ENCODE results near the gene MTHFR. TPM values are rescaled to one million over a fixed set of nuclear protein-coding genes. Genes with fewer than 3 reads are reported as not detected.

MTHFR gene
- total RNA-seq, 1 donor from 2014 or later: 48.4 TPM

DNA sequence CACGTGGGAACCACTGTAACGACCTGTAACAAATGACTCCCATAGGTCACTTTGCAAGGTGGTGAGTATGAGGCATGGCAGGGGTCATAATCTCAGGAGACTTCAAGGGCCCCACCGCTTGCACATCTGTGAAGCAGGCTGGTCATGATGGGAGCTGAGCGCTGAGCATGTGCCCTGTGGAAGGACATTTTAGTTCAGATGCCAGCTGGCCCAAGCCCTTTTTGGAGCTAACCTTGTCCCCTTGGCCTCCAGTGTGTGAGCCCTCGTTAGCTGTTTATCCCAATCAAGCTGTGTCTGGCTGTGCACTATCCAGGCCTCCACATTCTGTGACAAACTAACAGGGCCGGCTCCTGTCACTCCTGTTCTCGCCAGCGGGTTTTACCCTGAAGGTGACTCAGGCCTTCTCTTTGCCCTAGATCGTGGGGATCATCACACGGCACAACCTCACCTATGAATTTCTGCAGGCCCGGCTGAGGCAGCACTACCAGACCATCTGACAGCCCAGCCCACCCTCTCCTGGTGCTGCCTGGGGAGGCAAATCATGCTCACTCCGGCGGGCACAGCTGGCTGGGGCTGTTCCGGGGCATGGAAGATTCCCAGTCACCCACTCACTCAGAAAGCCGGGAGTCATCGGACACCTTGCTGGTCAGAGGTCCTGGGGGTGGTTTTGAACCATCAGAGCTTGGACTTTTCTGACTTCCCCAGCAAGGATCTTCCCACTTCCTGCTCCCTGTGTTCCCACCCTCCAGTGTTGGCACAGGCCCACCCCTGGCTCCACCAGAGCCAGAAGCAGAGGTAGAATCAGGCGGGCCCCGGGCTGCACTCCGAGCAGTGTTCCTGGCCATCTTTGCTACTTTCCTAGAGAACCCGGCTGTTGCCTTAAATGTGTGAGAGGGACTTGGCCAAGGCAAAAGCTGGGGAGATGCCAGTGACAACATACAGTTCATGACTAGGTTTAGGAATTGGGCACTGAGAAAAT, 34.3 kb upstream of the MTHFR start:
- H3K4me3 ChIP-seq: no peak overlapping the region
- peaks cover 82 to 88% of the 10 kb centered on the region in 2 donors for H3K36me3 ChIP-seq
- H3K4me1 ChIP-seq: peaks cover 0 to 5% of the 10 kb centered on the region in 2 donors
- peak overlapping the region in 1 of 2 donors; percentile 22 for H3K27ac ChIP-seq
- no peaks in the 10 kb centered on the region for H3K27me3 ChIP-seq
- intact Hi-C loops (cut with DNase I): loop anchor here (2.0 to 5.0 kb wide), 3 partner anchors 55 to 142 kb away; partner anchors contain the start of gene MFN2
- no peak for DNase-seq (ENCODE audit: low spot score in 2 of 2)
- TF ChIP-seq CTCF (IDR thresholded peaks at IDR 0.05): no peak
- H3K9me3 ChIP-seq: no peaks in the 10 kb centered on the region

DNA sequence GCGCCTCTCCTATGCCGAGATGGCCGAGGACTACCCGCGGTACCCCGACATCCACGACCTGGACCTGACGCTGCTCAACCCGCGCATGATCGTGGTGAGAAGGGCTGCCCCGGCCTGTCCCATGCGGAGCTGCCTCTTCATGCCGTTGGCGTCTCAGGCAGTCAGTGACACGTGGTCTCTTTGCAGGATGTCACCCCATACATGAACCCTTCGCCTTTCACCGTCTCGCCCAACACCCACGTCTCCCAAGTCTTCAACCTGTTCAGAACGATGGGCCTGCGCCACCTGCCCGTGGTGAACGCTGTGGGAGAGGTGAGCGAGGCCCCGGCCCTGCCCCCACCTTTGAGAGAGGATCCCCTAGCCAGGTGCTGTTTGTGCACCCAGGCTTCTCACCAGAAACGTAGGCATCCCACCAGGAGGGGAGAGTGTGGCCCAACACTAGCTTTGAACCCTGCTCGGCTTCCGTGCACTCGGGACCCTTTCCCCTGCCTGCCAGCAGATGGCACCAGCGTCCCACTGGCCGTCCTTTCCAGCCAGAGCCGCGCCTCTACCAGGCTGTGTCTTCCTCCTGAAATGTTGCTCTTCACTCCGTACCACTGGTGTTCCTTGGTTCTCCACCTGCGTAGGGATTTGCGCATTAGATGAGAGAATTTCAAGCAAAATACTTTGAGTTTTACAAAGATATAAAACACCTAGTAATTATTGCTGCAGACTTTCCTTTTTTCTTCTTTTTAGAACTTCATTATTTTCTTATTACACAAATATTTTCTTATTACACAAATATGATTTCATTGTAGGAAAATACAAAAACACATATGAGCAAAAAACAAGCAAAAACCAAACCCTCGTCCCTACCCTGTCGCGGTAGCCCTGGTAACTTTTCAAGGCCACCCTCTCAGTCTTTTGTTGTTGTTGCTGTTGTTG, 32.8 kb upstream of the MTHFR start:
- H3K4me3 ChIP-seq: no peak overlapping the region
- H3K9me3 ChIP-seq: no peaks in the 10 kb centered on the region
- intact Hi-C loops (cut with DNase I): loop anchor here (1.0 to 5.0 kb wide), 5 partner anchors 56 to 371 kb away; partner anchors contain the start of gene MFN2
- peaks cover 87 to 91% of the 10 kb centered on the region in 2 donors for H3K36me3 ChIP-seq
- TF ChIP-seq CTCF (IDR thresholded peaks at IDR 0.05): peak; percentile 91 to 98 (median 96)
- H3K27ac ChIP-seq: no peak overlapping the region
- H3K27me3 ChIP-seq: no peaks in the 10 kb centered on the region
- H3K4me1 ChIP-seq: peaks cover 0 to 5% of the 10 kb centered on the region in 2 donors
- DNase-seq (ENCODE audit: low spot score in 2 of 2): peak in 1 of 2 donors; percentile 76

DNA sequence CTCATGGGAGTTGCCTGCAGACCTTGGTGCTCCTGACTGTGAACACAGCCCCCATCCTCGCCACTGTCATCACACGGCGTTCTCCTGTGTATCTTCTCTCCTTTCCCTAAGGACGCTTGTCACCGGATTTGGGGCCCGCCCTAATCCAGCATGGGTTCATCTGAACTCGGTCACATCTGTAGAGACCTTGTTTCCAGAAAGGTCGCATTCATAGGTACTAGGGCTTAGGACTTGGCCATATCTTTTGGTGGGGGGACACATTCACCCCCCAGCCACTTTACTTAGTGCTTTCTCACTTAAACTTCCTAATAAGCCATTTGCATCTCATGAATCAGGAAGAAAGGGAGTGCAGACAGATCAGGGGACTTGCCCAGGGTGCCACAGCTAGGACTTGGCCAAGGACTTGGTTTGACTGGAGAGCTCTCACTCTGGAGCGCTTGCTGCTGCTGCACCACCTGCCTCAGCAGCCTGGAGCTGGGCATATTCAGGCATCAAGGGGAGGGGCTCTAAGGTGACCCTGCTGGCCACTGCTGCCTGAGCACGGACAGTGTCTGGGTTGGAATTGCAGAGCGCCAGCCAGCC, 32.1 kb upstream of the MTHFR start:
- DNase-seq (ENCODE audit: low spot score in 2 of 2): no peak
- intact Hi-C loops (cut with DNase I): loop anchor here (1.0 to 5.0 kb wide), 5 partner anchors 57 to 371 kb away; partner anchors contain the start of gene MFN2
- peaks cover 91 to 95% of the 10 kb centered on the region in 2 donors for H3K36me3 ChIP-seq

DNA sequence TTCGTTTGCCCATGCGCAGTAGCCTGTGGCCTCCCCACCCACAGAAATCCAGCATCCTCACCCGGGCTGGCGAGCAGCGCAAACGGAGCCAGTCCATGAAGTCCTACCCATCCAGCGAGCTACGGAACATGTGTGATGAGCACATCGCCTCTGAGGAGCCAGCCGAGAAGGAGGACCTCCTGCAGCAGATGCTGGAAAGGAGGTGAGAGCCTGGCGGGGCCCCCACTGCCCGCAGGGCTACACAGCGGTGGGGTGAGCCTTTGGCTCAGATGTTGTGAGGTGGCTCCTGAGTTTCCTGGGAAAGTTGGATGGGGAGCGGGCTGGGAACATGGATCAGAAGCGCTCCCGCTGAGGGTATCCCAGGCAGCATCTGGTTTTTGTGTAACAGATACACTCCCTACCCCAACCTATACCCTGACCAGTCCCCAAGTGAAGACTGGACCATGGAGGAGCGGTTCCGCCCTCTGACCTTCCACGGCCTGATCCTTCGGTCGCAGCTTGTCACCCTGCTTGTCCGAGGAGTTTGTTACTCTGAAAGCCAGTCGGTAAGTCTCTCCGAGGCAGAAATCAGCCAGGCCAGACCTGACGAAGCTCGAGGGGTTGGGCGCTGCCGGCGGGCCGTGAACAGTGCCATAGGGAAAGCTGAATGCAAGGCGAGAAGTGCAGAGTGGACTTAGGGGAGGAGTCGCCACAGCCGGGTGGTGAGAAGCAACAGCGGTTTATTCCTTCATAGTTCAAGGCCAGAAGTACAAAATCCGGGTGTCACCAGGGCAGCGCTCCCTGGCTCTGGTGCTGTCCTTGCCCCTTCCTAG, 31.4 kb upstream of the MTHFR start:
- peaks cover 84 to 95% of the 10 kb centered on the region in 2 donors for H3K36me3 ChIP-seq
- no peak for DNase-seq (ENCODE audit: low spot score in 2 of 2)
- H3K9me3 ChIP-seq: no peaks in the 10 kb centered on the region
- H3K4me3 ChIP-seq: no peak overlapping the region
- TF ChIP-seq CTCF (IDR thresholded peaks at IDR 0.05): no peak
- H3K4me1 ChIP-seq: peaks cover 0 to 5% of the 10 kb centered on the region in 2 donors
- no peaks in the 10 kb centered on the region for H3K27me3 ChIP-seq
- H3K27ac ChIP-seq: no peak overlapping the region
- intact Hi-C loops (cut with DNase I): loop anchor here (5.0 kb wide), 1 partner anchor 145 kb away; the partner anchor contains the start of gene MFN2

More for the DNA sequence above, 32.1 kb upstream of the MTHFR start:
- no peak overlapping the region for H3K27ac ChIP-seq
- H3K27me3 ChIP-seq: no peaks in the 10 kb centered on the region
- no peak for TF ChIP-seq CTCF (IDR thresholded peaks at IDR 0.05)
- no peak overlapping the region for H3K4me3 ChIP-seq
- peaks cover 0 to 5% of the 10 kb centered on the region in 2 donors for H3K4me1 ChIP-seq
- H3K9me3 ChIP-seq: no peaks in the 10 kb centered on the region

Data from ascending aorta (tissue), 2 donors.